Activated B cell treated with CpG ODN at 0.5 μM for 24 hours (primary cell): Measurements from ENCODE around the gene SUPV3L1. TPM values are rescaled to one million over a fixed set of nuclear protein-coding genes. Genes with fewer than 3 reads are reported as not detected.

Source experiments
- ATAC-seq: fragments of 200-7000 bp; cut with Tn5 transposase; one replicate; pipeline ENCODE4 v1.10.0; 2021; ENCODE audit warnings: low read depth, mild to moderate bottlenecking, moderate library complexity
- CTCF ChIA-PET: fragments of 350-600 bp; sonication (Branson Sonifier 250); formaldehyde crosslinking; loops from one replicate; lab custom pipeline; 2021; ENCODE audit warnings: antibody characterized with exemption; lab: Charles Lee
- POLR2A ChIA-PET: fragments of 350-600 bp; sonication (Branson Sonifier 250); formaldehyde crosslinking; loops from one replicate; lab custom pipeline; 2021; ENCODE audit warnings: antibody characterized with exemption; lab: Charles Lee
- DNase-seq: peaks from one replicate; pipeline ENCODE4 v3.0.0; 2022
- H3K27ac Mint-ChIP-seq: one replicate; pipeline ENCODE4 v1.8.0; 2020; ENCODE audit warnings: mixed read lengths
- H3K27me3 Mint-ChIP-seq: one replicate; pipeline ENCODE4 v1.8.0; 2021; ENCODE audit warnings: mixed read lengths
- H3K36me3 Mint-ChIP-seq: one replicate; pipeline ENCODE4 v1.8.0; 2021; ENCODE audit warnings: low read depth, mixed read lengths
- H3K4me1 Mint-ChIP-seq: one replicate; pipeline ENCODE4 v1.8.0; 2021; ENCODE audit warnings: mixed read lengths
- H3K4me3 Mint-ChIP-seq: one replicate; pipeline ENCODE4 v1.8.0; 2020; ENCODE audit warnings: mild to moderate bottlenecking, mixed read lengths
- H3K9me3 Mint-ChIP-seq: one replicate; pipeline ENCODE4 v1.8.0; 2020; ENCODE audit warnings: mixed read lengths
- CTCF ChIP-seq: fragments of 200-600 bp; IDR thresholded peaks from one replicate; pipeline ENCODE4 v1.8.0; 2022; ENCODE audit warnings: antibody characterized with exemption, mild to moderate bottlenecking
- intact Hi-C: fragments of 100-400 bp; cut with micrococcal nuclease; formaldehyde crosslinking; loops from one replicate; pipeline ENCODE4 v1.15.1; 2024
- total RNA-seq: library from RNA; stranded (reverse); gene quantifications from 2 replicates; pipeline ENCODE4 v1.2.3, GENCODE V29; 2022

Gene SUPV3L1
- total RNA-seq, 1 donor from 2014 or later, result 49.1 TPM

GRCh38 chr10:69226919-69227450 is 47.0 kb downstream of the SUPV3L1 start:
- POLR2A ChIA-PET, result interaction anchor here (1.2 kb wide), 1 partner anchor 91 kb away, joined by 3 read pairs; no protein-coding TSS in a partner anchor
- DNase-seq (no peak), ATAC-seq (no peak)
- no peaks in the 10 kb centered on the region for H3K9me3 Mint-ChIP-seq
- CTCF ChIA-PET, result no interaction called here
- H3K4me3 Mint-ChIP-seq, result no peak overlapping the region
- no peak overlapping the region for H3K27ac Mint-ChIP-seq
- H3K36me3 Mint-ChIP-seq, result no peaks in the 10 kb centered on the region
- peaks cover 53% of the 10 kb centered on the region for H3K4me1 Mint-ChIP-seq
- intact Hi-C loops, result no loop called here
- no peaks in the 10 kb centered on the region for H3K27me3 Mint-ChIP-seq
- TF ChIP-seq CTCF, result no peak

GRCh38 chr10:69228151-69228550 is 48.1 kb downstream of the SUPV3L1 start:
- H3K27ac Mint-ChIP-seq, result peak overlapping the region; percentile 46
- no peaks in the 10 kb centered on the region for H3K9me3 Mint-ChIP-seq
- intact Hi-C loops, result no loop called here
- H3K36me3 Mint-ChIP-seq, result no peaks in the 10 kb centered on the region
- no peaks in the 10 kb centered on the region for H3K27me3 Mint-ChIP-seq
- POLR2A ChIA-PET, result interaction anchor here (0.7 to 2.1 kb wide), 3 partner anchors 9 to 48 kb away, joined by 3 to 12 read pairs (median 10); partner anchors contain the start of gene SUPV3L1
- TF ChIP-seq CTCF, result no peak
- ATAC-seq (no peak), DNase-seq (no peak)
- CTCF ChIA-PET, result interaction anchor here (2.0 kb wide), 1 partner anchor 164 kb away, joined by 9 read pairs; no protein-coding TSS in a partner anchor
- H3K4me1 Mint-ChIP-seq, result peaks cover 41% of the 10 kb centered on the region
- H3K4me3 Mint-ChIP-seq, result no peak overlapping the region

GRCh38 chr10:69229616-69229916 is 49.5 kb downstream of the SUPV3L1 start:
- ChIA-PET POLR2A (interaction anchor here (1.2 to 2.1 kb wide), 4 partner anchors 27 to 178 kb away, joined by 3 to 10 read pairs (median 4); partner anchors contain the start of gene SUPV3L1), CTCF (interaction anchor here (0.5 to 2.0 kb wide), 6 partner anchors 10 to 526 kb away, joined by 3 to 9 read pairs (median 3); no protein-coding TSS in a partner anchor)
- H3K9me3 Mint-ChIP-seq, result no peaks in the 10 kb centered on the region
- peak overlapping the region; percentile 74 for H3K27ac Mint-ChIP-seq
- DNase-seq (no peak), ATAC-seq (no peak)
- intact Hi-C loops, result no loop called here
- H3K36me3 Mint-ChIP-seq, result no peaks in the 10 kb centered on the region
- peak overlapping the region; percentile 64 for H3K4me3 Mint-ChIP-seq
- H3K27me3 Mint-ChIP-seq, result no peaks in the 10 kb centered on the region
- H3K4me1 Mint-ChIP-seq, result peaks cover 40% of the 10 kb centered on the region
- TF ChIP-seq CTCF, result no peak

GRCh38 chr10:69230128-69230527 is 50.1 kb downstream of the SUPV3L1 start:
- Mint-ChIP-seq H3K4me1 (peaks cover 35% of the 10 kb centered on the region), H3K36me3 (no peaks in the 10 kb centered on the region), H3K27ac (no peak overlapping the region), H3K9me3 (no peaks in the 10 kb centered on the region), H3K27me3 (no peaks in the 10 kb centered on the region), H3K4me3 (no peak overlapping the region)
- ChIA-PET CTCF (interaction anchor here (2.0 kb wide), 1 partner anchor 162 kb away, joined by 9 read pairs; no protein-coding TSS in a partner anchor), POLR2A (no interaction called here)
- TF ChIP-seq CTCF, result no peak
- intact Hi-C loops, result no loop called here
- no peak for ATAC-seq
- no peak for DNase-seq

- H3K27me3 Mint-ChIP-seq, result no peaks in the 10 kb centered on the region
- ATAC-seq (no peak), DNase-seq (no peak)
- CTCF ChIA-PET, result interaction anchor here (1.5 to 2.6 kb wide), 2 partner anchors 16 to 160 kb away, joined by 3 to 8 read pairs; no protein-coding TSS in a partner anchor
- no peak overlapping the region for H3K4me3 Mint-ChIP-seq
- POLR2A ChIA-PET, result no interaction called here
- no peak overlapping the region for H3K27ac Mint-ChIP-seq
- intact Hi-C loops, result no loop called here
- H3K4me1 Mint-ChIP-seq, result peaks cover 25% of the 10 kb centered on the region
- TF ChIP-seq CTCF, result no peak
- H3K36me3 Mint-ChIP-seq, result no peaks in the 10 kb centered on the region
- H3K9me3 Mint-ChIP-seq, result no peaks in the 10 kb centered on the region
Measured at GRCh38 chr10:69232252-69232651, 52.2 kb downstream of the SUPV3L1 start.
